Measurements from ENCODE around the gene KCP. TPM values are rescaled to one million over a fixed set of nuclear protein-coding genes. Genes with fewer than 3 reads are reported as not detected.

The KCP gene
- polyA plus RNA-seq, 3 donors, result 0.11 to 0.16 TPM; not detected in 1

DNA sequence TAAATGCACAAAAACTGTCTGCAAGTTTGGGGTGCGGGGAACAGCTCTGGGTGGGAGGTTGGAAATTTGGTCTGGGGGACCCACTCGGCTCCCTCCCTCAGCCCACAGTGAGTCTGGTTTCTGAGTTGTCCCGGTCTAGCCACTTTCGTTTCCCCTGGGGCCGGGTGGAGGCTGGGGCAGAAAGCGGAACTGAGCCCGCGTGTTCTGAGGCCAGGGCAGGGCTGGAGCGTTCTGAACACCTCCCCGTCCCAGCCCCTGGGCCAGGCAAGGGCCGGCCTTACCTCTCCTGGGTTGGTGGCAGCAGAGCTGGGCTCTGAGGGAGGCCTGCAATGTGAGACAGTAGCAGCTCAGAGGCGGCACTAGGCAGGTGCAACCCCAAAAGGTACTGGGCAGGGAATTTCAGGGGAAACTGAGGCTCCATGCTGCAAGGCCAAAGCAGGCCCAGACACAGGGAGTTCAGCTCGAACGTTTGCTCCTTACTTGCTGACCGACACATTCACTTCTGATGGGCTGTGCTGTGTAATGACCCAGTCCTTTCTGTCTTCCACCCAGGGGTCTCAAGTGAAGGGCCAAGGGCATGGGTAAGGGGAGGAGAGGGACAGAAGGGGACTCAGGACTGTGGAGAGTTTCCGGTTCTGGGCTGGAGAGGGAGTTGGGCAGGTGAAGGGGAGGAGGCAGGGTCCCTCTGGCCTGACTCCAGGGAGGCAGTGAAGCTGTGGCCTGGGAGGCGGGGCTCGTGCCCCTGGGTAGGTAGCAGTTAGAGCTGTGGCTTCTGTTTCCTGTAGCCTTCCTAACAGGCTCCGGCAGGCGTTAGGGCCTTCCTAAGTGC lies 30.2 kb upstream of the KCP start:
- no peaks in the 10 kb centered on the region for H3K27me3 Mint-ChIP-seq (ENCODE audit: low read depth in 3 of 3)
- TF ChIP-seq, protein P1, sequence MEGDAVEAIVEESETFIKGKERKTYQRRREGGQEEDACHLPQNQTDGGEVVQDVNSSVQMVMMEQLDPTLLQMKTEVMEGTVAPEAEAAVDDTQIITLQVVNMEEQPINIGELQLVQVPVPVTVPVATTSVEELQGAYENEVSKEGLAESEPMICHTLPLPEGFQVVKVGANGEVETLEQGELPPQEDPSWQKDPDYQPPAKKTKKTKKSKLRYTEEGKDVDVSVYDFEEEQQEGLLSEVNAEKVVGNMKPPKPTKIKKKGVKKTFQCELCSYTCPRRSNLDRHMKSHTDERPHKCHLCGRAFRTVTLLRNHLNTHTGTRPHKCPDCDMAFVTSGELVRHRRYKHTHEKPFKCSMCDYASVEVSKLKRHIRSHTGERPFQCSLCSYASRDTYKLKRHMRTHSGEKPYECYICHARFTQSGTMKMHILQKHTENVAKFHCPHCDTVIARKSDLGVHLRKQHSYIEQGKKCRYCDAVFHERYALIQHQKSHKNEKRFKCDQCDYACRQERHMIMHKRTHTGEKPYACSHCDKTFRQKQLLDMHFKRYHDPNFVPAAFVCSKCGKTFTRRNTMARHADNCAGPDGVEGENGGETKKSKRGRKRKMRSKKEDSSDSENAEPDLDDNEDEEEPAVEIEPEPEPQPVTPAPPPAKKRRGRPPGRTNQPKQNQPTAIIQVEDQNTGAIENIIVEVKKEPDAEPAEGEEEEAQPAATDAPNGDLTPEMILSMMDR (IDR thresholded peaks at IDR 0.05), result no peak
- no peaks in the 10 kb centered on the region for H3K9me3 ChIP-seq (replicated peaks in 1 of 2; ENCODE audit: control insufficient read depth in 1 of 2, insufficient read depth in 1 of 2, low read length in 2 of 2)
- 1% methylated on average over 16 of the region's 20 CpGs for WGBS (ENCODE audit: insufficient coverage)
- peak; percentile 86 to 90 (median 89) for DNase-seq
- H3K27ac Mint-ChIP-seq, result peak overlapping the region; percentile 94 to 98 (median 96)
- peaks cover 72 to 80% of the 10 kb centered on the region in 2 donors for H3K4me1 ChIP-seq (ENCODE audit: control insufficient read depth in 1 of 2, insufficient read depth in 2 of 2, low read length in 2 of 2)
- peak overlapping the region; percentile 99 for H3K4me3 Mint-ChIP-seq
- peaks cover 69% of the 10 kb centered on the region for H3K4me1 Mint-ChIP-seq
- peaks cover 56% of the 10 kb centered on the region for H4K20me1 ChIP-seq (ENCODE audit: insufficient read depth, low read length)
- H3K9ac ChIP-seq (ENCODE audit: insufficient read depth, low read length, poor library complexity, severe bottlenecking), result peak overlapping the region; percentile 95
- peaks cover 100% of the 10 kb centered on the region for H3K79me2 ChIP-seq (ENCODE audit: insufficient read depth, low read length)
- intact Hi-C loops (cut with micrococcal nuclease), result loop anchor here in 1 of 2 donors (10.0 kb wide), 1 partner anchor 1566 kb away; no protein-coding TSS in a partner anchor
- peaks cover 22 to 34% of the 10 kb centered on the region in 2 donors for H3K36me3 ChIP-seq (replicated peaks in 1 of 2; ENCODE audit: control insufficient read depth in 1 of 2, insufficient read depth in 2 of 2, low read length in 2 of 2)
- no peaks in the 10 kb centered on the region for H3K9me3 Mint-ChIP-seq
- peak overlapping the region; percentile 86 to 97 (median 87) for H3K4me3 ChIP-seq (replicated peaks in 1 of 3; ENCODE audit: low read depth in 2 of 3, low read length in 3 of 3)
- peak overlapping the region; percentile 86 for H3K4me2 ChIP-seq (replicated peaks; ENCODE audit: extremely low read depth, low read length, poor library complexity, severe bottlenecking)
- peaks cover 24 to 39% of the 10 kb centered on the region in 2 donors for H3K36me3 Mint-ChIP-seq
- H3K27me3 ChIP-seq (ENCODE audit: control insufficient read depth in 2 of 2, insufficient read depth in 2 of 2, low read length in 2 of 2), result no peaks in the 10 kb centered on the region
- H2AFZ ChIP-seq (ENCODE audit: insufficient read depth, low read depth, low read length, poor library complexity, severe bottlenecking), result peak overlapping the region; percentile 30
- H3K27ac ChIP-seq (ENCODE audit: low read depth in 1 of 2, low read length in 2 of 2), result peak overlapping the region; percentile 90 to 97

DNA sequence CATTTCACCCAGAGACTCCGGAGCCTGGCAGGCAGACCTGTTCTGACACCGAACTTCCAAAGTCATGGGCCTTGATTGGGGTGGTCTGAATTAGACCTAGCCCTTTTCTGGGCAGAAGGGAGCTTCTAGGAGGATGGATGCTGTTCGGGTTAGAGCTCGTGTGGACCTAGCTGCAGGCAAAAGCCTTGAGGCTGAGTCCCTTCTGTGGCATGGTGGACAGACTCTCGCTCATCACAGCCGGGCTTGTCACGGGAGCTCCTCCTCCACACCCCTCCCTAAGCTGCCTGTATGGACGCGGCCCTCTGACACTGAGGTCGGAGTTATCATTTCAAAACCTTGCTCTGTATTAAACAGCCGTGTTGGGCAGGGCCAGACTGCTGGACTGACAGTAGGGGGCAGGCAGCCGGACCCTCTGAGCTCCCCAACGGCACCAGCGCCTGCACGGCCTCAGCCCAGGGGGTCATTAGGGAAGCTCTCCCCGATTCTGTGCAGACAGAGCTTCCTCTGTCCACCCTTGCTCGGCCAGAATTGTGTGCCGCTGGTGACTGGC lies 29.4 kb upstream of the KCP start:
- Histone ChIP-seq H3K4me1 (ENCODE audit: control insufficient read depth in 1 of 2, insufficient read depth in 2 of 2, low read length in 2 of 2) (peaks cover 72 to 80% of the 10 kb centered on the region in 2 donors), H3K4me2 (replicated peaks; ENCODE audit: extremely low read depth, low read length, poor library complexity, severe bottlenecking) (peak overlapping the region; percentile 86), H3K9me3 (replicated peaks in 1 of 2; ENCODE audit: control insufficient read depth in 1 of 2, insufficient read depth in 1 of 2, low read length in 2 of 2) (no peaks in the 10 kb centered on the region), H4K20me1 (ENCODE audit: insufficient read depth, low read length) (peaks cover 48% of the 10 kb centered on the region), H3K79me2 (ENCODE audit: insufficient read depth, low read length) (peaks cover 95% of the 10 kb centered on the region), H3K27me3 (ENCODE audit: control insufficient read depth in 2 of 2, insufficient read depth in 2 of 2, low read length in 2 of 2) (no peaks in the 10 kb centered on the region), H3K27ac (ENCODE audit: low read depth in 1 of 2, low read length in 2 of 2) (peak overlapping the region; percentile 90 to 97), H2AFZ (ENCODE audit: insufficient read depth, low read depth, low read length, poor library complexity, severe bottlenecking) (no peak overlapping the region), H3K36me3 (replicated peaks in 1 of 2; ENCODE audit: control insufficient read depth in 1 of 2, insufficient read depth in 2 of 2, low read length in 2 of 2) (peaks cover 14 to 26% of the 10 kb centered on the region in 2 donors), H3K4me3 (replicated peaks in 1 of 3; ENCODE audit: low read depth in 2 of 3, low read length in 3 of 3) (peak overlapping the region; percentile 86 to 97 (median 87)), H3K9ac (ENCODE audit: insufficient read depth, low read length, poor library complexity, severe bottlenecking) (peak overlapping the region; percentile 95)
- peak overlapping the region; percentile 99 for H3K4me3 Mint-ChIP-seq
- H3K27me3 Mint-ChIP-seq (ENCODE audit: low read depth in 3 of 3), result no peaks in the 10 kb centered on the region
- peaks cover 75% of the 10 kb centered on the region for H3K4me1 Mint-ChIP-seq
- H3K27ac Mint-ChIP-seq, result peak overlapping the region; percentile 94 to 98 (median 96)
- no peaks in the 10 kb centered on the region for H3K9me3 Mint-ChIP-seq
- TF ChIP-seq, protein P1 (IDR thresholded peaks at IDR 0.05), result no peak
- peaks cover 16 to 32% of the 10 kb centered on the region in 2 donors for H3K36me3 Mint-ChIP-seq
- intact Hi-C loops (cut with micrococcal nuclease), result loop anchor here in 1 of 2 donors (10.0 kb wide), 1 partner anchor 1565 kb away; no protein-coding TSS in a partner anchor
- peak; percentile 53 to 69 (median 61) for DNase-seq
- WGBS (ENCODE audit: insufficient coverage), result 5% methylated on average over 13 of the region's 18 CpGs

All from CD14-positive monocyte (primary cell).